IPS DF 4.7 (cell line): Measurements from ENCODE around the gene CFAP97D2.

ENCODE experiments used
- DNase-seq: peaks from one replicate; pipeline ENCODE4 v3.0.0-alpha.2; 2013; ENCODE audit warnings: low spot score; ENCODE audit errors: extremely low read depth

CFAP97D2 gene

DNA sequence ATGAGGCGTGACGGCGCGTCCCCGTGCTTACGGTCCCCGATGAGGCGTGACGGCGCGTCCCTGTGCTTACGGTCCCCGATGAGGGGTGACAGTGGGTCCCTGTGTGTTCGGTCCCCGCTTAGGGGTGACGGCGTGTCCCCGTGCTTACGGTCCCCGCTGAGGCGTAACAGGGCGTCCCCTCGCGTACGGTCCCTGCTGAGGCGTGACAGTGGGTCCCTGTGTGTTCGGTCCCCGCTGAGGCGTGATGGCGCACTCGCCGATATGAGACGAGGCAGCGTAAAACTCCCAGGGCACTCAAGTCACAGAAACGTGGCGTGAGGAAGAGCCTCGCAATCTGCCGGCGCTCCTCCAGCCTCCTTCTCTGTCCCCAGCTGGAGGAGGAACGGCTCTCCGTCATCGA is 20.9 kb downstream of the CFAP97D2 start:
- no peak for DNase-seq

DNA sequence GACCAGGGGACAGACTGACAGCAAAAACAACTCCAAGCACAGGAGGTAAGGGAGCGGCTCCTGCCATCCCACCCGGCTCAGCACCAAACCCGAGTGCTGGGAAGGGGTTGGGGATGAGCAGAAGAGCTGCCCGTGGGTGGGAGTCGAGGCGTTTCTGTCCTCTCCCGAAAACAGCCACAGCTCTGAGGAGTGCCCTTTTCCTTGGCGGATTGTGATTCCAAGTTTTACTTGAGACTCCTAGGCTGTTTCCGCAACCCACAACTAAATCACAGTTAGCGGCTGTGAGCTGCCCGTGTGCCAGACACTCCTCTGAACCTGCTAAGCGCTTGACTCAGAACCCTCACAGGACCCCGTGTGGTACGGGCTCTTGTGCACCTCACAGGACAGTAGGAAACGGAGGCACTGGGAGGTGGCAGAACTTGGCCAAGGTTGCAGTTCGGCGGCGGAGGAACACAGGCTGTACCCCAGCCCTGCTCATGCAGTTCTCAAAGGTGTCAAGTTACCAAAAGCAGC is 21.4 kb downstream of the CFAP97D2 start:
- no peak for DNase-seq

DNA sequence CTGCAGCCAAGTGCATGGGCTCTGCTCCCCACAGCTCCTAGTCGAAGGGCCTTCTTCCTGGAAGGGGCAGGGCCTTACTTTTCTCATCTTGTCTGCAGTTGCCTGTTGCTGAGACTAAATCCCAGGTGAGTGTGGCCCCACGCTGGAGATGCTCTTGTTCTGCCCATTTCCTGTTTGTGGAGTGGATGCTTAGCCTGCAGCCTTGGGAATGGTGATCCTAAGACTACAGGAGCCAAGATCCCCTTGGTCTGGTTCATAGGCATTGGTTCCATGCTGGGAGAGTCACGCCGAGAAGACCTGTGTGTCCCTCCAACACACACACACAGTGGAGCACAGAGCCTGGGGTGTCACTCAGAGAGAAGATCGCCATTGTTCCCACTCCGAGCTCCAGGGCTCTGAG is 23.5 kb downstream of the CFAP97D2 start:
- DNase-seq = no peak

DNA sequence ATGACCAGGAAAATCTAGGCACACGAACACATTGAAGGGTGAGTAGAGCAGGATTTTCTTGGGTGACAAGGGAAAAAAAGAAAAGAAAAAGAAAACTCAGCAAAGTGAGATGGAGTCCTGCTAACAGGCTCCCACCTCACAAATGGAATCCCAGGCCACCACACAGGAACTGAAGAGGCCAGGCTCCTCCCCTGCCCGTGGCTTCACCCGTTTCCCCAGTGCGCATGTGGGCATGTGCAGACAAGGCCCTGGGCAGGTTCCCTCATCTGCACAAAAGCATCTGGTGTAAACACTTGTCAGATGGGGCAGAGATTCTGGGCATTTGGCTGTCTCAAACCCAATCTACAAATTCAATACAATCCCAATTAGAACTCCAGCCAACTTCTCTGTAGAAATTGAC is 24.5 kb downstream of the CFAP97D2 start:
- no peak for DNase-seq

DNA sequence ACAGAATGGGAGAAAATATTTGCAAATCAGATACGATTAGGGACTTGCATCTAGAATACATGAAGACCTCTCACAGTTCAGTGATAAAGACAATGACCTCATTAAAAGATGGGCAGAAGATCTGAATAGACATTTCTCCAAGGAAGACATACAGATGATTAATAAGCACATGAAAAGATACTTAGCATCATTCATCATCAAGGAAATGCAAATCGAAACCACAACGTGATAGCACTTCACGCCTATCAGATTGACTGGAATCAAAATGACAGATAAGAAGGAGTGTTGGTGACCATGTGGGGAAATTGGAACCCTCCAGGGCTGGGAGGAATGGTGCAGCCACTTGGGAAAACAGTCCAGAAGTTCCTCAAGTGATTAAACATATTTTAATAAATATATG is 25.8 kb downstream of the CFAP97D2 start:
- DNase-seq = no peak

DNA sequence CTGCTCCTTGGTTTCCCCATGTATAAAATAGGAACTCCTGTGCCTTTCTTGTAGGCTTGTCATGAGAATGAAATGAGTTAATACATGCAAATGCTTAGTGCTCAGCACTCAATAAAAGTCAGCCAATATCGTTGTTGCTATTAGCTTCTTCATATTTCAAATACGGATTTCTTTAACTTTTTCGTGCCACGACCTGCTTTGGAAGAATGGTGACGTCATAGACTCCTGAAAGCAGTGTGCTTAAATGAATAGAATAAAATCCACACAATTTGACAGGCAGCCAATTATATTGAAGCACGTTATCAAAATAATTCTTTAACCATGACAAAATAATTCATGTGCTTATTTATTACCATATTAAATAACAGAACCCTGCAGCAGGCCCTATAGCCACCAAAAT is 29.1 kb downstream of the CFAP97D2 start:
- no peak for DNase-seq

DNA sequence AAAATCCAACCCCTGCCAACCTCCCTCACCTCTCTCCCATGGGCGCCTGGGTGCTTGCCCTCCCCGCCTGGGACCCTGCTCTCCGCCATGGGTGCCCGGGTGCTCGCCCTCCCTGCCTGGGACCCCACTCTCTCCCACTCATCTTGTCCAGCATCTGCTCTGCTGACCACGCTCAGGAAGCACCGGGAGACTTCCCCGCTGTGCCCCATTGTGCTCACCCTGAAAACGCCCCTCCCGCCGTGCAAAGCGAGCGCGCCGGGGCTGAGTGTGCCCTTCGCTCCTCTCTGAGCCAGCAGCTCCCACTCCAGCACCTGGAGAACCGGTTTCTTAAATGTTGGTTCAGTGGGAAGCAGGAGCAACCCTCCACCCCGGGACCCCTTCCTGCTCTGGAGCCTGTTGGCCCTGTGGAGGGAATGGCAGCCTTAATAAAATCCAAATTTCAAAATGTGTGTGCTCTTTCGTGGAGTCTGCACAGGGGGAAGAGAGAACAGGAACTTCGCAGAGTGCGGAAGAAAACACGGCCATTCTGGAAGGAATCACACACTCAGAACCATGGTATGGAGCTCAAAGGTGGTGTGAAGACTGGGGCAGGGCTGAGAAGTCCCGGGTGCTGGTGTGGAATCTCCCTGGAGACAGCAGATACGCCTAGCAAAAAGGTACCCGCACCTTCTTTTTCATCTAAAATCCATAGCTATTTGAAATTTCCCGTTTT is 32.5 kb downstream of the CFAP97D2 start:
- no peak for DNase-seq

DNA sequence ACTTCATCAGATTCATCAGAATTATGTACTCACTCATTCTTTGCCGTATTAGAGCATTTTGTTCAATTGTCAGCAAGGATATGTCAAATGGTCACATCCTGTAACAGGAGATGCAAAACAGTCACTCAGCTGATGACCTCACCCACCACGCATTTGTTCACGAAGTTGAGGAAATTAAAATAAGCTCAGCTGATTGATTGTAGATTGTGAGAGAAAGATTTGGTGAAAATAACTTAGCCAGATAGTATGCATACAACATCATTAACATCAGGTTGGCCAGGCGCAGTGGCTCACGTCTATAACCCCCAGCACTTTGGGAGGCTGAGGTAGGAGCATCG is 33.1 kb downstream of the CFAP97D2 start:
- DNase-seq = no peak

DNA sequence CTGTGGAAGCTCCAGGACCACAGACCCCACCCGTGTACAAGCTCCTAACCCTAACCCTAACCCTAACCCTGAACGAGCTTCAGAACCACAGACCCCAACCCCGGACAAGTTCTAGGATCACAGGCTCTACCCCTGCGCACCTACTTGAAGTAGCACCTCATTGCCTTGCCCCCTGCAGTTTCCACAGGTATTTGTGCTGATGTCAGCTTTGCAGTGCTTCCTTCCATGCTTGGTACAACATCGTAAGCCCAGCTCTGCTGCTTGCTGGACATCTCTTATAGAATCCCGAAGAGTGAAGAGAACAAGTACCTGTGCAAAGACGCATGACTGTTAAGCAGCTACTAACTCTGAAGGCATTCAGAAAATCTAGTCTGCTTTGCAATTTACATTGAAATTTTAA is 34.9 kb downstream of the CFAP97D2 start:
- no peak for DNase-seq

DNA sequence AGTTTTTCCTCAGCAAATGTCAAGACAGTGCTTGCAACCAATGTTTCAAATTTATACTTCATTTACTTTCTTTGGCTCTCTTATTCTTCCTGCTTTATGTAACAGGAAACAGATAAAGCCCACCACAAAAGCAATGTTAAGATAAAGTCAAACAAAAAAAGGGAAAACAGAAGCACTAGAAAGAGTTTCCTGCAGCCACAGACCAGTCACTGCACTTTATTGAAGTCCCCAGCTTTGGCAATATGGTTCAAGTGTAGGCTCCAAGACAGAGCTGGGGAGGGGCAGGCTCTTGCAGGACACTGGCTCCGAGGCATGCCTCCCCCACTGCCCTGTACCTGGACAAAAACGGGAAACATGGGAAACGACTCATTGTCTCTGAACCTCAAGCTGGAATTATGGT is 40.3 kb downstream of the CFAP97D2 start:
- DNase-seq = no peak

DNA sequence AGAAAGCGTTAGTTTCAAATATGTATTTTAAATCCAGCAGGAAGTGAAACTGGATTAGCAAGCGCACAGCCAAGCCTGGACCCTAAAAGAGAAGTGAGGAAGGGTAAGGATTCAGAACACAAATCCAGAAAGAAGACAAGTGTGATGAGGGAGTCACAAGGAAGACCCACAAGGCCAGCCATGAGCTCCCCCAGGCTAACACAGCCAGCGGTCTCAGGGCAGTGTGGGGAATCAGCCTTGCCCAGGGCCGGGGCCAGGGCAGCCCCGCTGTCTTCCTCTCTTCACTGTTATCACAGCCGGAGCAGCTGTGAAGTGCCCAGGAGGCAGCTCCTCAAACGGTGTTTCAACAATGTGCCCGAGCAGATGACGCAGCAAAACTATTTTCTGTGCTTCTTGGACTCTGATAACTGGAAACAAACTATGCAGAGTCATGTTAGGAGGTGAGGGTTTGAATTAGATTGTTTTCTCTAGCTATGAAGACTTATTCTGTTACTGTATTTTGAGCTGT is 43.5 kb downstream of the CFAP97D2 start:
- no peak for DNase-seq

DNA sequence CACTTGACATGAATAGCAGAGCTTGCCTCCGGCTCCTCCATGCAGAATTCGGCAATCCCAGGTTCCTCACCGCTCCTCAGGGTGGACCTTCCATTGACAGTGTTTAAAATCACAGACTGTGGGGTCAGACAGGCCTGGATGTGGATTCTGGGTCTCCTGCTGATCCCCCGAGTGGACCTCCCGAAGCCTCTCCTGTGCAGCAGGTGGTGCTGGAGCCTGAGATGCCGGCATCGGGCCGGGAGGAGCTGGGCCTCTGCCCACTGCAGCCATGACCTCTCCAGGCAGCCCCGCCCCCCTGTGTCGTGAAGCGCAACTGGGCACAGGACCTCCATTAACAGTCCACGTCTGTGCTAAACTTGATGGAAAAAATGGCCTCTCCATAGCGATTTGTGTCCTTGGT is 45.1 kb downstream of the CFAP97D2 start:
- no peak for DNase-seq

DNA sequence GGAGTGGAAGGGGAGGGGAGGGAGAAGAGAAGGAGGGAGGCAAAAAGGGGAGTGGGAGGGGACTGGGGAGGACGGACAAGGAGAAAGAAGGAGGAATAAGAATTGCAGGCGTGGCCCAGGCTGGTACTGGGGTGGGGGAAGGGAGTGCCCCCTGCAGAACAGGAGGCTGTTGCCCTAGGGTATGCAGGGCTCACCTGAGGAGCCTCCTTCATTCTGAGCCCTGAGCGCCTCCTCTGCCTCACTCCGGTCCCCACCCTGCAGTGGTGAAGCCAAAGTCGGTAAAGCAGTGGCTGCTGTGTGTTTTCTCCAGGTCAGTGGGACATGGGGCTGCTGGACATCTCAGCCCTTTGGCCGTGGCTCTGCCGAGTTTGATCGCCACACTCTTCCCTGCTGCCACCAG is 46.6 kb downstream of the CFAP97D2 start:
- DNase-seq = no peak

DNA sequence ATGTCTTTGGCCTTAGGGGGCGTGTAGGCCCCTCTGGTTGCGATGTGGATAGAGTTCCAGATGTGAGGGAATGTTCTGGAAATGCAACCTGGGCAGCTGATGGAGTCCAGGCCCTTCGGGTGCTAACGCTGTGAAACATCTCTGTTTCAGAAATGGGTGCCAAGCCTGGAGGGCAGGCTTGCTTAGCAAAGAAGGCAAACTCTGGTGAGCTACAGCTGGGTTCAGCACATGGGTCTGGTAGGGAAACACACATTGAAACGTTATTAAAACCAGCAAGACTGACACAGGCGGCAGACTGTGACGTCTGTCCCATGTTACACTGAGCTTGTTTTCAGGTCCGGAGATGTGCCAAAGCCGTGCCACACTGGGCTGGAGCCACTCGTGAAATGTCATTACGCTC is 47.0 kb downstream of the CFAP97D2 start:
- no peak for DNase-seq

DNA sequence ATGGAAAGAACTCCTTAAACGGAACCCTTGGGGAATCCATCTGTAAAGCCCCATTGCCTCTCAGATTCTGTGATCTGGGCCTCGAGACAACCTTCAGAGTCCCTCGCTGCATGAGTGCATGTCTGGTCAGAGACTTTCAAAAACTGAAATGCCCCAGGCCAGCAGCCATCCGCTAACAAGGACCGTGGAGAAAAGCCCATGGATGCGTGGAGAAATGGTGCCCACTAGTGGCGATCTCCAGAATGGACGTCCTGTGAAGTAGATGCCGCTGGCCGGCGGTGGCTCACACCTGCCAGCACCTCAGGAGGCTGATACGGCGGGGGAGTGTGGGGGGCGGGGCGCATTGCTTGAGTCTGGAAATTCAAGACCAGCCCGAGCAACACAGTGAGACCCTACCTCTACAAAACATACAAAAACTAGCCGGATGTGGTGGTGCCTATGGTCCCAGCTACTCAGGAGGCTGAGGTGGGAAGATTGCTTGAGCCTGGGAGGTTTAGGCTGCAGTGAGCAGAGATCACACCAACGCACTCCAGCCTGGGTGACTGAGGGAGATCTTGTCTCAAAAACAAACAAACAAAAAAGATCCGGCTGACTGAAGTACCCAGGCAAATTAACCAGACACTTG is 47.8 kb downstream of the CFAP97D2 start:
- peak; percentile 87 for DNase-seq

DNA sequence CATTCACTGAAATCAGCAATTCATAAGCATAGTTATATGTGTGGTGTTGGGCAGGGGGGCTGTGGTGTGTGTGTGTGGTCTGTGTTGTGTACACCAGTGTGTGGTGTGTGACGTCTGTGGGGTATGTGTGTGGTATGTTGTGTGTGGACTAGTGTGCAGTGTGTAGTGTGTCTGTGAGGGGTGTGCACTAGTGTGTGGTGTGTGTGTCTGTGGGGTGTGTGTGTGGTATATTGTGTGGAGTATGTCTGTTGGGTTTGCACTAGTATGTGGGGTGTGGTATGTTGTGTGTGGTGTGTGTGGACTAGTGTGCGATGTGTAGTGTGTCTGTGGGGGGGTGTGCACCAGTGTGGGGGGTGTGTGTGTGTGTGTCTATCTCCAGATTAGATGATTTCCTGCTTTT is 48.5 kb downstream of the CFAP97D2 start:
- no peak for DNase-seq

DNA sequence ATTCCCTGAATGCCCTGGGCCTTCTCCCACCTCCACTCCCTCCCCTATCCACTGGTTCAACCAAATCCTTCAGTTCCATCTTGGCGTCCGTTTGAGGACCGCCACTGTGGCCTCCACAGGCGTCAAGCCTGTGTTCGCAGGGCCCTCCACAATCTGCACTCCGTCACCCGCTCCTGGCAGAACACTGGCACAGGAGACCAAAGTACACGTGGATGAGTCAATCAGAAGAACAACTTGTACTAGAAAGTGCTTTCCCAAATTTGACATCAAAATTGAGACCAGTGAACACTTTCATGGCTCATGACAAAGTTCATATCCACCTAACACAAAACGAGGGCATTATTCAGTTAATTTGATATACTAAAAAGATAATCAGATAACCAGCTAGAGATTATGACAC is 49.1 kb downstream of the CFAP97D2 start:
- no peak for DNase-seq

DNA sequence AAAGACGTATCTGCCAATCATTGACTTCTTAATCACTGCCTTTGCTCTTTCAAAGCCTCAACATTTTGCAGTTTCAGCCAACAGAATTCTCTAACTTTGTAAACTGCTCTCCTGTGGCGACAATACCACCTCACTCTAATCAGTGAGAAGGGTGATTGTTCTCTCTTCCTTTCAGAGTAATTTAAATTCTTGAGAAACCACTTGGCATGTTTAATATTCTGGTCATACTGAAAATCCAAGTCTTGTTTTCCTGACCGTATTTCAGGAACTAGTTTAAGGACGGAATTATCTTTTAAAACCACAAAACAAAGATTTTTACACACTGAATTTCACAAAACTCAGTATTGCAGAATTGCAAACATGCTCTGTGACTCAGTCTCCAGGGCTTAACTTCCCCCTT is 50.4 kb downstream of the CFAP97D2 start:
- no peak for DNase-seq

DNA sequence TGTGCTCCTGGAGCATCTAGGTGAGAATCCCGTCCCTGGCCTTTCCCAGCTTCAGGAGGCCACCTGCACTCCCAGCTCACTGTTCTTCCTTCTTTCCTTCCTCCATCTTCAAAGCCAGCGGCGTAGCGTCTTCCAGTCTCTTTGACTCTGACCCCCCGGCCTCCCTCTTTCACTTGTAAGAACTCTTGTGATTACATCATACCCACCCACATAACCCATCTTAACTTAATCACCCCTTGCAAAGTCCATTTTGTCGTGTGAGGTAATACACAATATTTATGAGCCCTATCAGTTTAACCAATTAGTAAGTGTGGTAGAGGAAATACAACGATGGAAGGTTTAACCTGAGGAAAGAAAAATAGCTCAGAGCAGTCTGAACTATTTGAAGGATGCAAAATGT is 51.1 kb downstream of the CFAP97D2 start:
- DNase-seq = no peak

DNA sequence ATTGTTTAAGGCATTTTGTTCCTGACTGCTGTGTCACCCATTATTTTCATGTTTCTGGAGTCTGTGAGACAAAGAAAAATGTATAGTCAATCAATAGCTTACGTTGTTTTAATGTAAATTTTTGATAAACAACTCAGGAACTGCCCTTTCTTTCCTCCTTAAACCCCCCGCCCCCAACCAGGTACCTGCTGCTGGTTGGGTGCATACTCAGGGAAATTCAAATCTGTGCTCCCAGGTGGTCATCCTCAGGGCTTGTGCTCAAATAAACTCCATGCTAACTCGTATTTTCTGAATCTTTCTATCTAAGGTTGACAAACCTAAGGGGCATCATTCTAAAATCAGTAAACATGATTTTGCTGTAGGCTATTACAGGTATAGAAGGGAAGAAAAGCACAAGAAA is 51.5 kb downstream of the CFAP97D2 start:
- no peak for DNase-seq

DNA sequence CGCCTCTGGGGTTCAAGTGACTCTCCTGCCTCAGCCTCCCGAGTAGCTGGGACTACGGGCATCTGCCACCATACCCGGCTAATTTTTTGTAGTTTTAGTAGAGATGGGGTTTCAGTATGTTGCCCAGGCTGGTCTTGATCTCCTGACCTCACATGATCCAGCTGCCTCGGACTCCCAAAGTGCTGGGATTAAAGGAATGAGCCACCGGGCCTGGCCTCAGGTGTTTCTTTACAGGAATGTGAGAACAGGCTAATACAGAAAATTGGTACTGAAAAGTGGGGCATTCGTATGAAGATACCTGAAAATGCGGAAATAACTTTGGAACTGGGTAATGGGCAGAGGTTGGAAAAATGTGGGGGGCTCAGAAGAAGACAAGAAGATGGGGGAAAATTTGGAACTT is 52.8 kb downstream of the CFAP97D2 start:
- no peak for DNase-seq

DNA sequence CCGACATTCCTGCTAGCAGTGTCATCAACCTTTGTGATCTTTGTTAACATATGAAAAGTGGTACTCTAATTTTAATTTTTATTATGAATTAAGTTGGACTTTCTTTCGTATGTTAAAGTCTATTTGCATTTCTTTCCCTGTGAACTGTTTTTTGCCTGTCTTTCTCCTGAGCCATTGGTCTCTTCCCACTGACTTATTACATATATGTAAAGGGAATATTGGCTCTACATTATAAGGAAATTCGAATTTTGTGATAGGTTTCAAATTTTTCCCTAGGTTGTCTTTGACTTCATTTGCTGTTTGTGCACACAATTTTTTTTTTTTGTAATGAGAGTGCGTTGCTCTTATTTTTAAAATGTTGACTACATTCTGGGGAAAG is 55.2 kb downstream of the CFAP97D2 start:
- no peak for DNase-seq
